HG03457 (cell line): ENCODE measurements around the gene ABHD2.

Experiments
- ATAC-seq: cut with Tn5 transposase; IDR thresholded peaks from one replicate; pipeline ENCODE4 v1.9.1; 2021; ENCODE audit warnings: moderate number of reproducible peaks; ENCODE audit not compliant: unreplicated experiment

The ABHD2 gene

GRCh38 chr15:89187301-89187985, 99.2 kb downstream of the ABHD2 start:
- no peak for ATAC-seq

- ATAC-seq: no peak
These were observed 99.8 kb downstream of the ABHD2 start for GRCh38 chr15:89187986-89188514.

GRCh38 chr15:89192136-89192535, 103.9 kb downstream of the ABHD2 start:
- ATAC-seq: no peak

GRCh38 chr15:89192766-89193165, 104.5 kb downstream of the ABHD2 start:
- ATAC-seq: no peak

GRCh38 chr15:89194608-89195007, 106.4 kb downstream of the ABHD2 start:
- ATAC-seq: no peak

GRCh38 chr15:89195836-89196235, 107.6 kb downstream of the ABHD2 start:
- no peak for ATAC-seq

- no peak for ATAC-seq
These were observed 108.0 kb downstream of the ABHD2 start for GRCh38 chr15:89196241-89196640.

- ATAC-seq: no peak
These were observed 108.7 kb downstream of the ABHD2 start for GRCh38 chr15:89196994-89197393.

- ATAC-seq: no peak
These were observed 109.3 kb downstream of the ABHD2 start for GRCh38 chr15:89197503-89197971.

GRCh38 chr15:89198196-89198595, 109.9 kb downstream of the ABHD2 start:
- ATAC-seq: no peak

- ATAC-seq: no peak
These were observed 110.7 kb downstream of the ABHD2 start for GRCh38 chr15:89198934-89199333.

GRCh38 chr15:89199746-89200145, 111.5 kb downstream of the ABHD2 start:
- no peak for ATAC-seq

GRCh38 chr15:89200182-89200581, 111.9 kb downstream of the ABHD2 start:
- no peak for ATAC-seq

GRCh38 chr15:89201465-89202005, 113.3 kb downstream of the ABHD2 start:
- ATAC-seq: no peak

- ATAC-seq: no peak
These were observed 115.5 kb downstream of the ABHD2 start for GRCh38 chr15:89203705-89204273.

GRCh38 chr15:89205991-89206585, 117.8 kb downstream of the ABHD2 start:
- no peak for ATAC-seq

- ATAC-seq: peak; percentile 86
These were observed 118.7 kb downstream of the ABHD2 start for GRCh38 chr15:89206908-89207331.

GRCh38 chr15:89208256-89208655, 120.0 kb downstream of the ABHD2 start:
- no peak for ATAC-seq

- no peak for ATAC-seq
These were observed 120.8 kb downstream of the ABHD2 start for GRCh38 chr15:89209057-89209456.

- ATAC-seq: no peak
These were observed 123.5 kb downstream of the ABHD2 start for GRCh38 chr15:89211678-89212170.

- ATAC-seq: no peak
These were observed 127.4 kb downstream of the ABHD2 start for GRCh38 chr15:89215627-89216026.

- no peak for ATAC-seq
These were observed 128.8 kb downstream of the ABHD2 start for GRCh38 chr15:89217031-89217430.
